ENCODE data around the gene ZBTB8A.
"Not testable (repeated sequence)": the region's sequence is repeated elsewhere in the genome, so short reads cannot be mapped to it uniquely, and the experiment has no call there.

The ZBTB8A gene

DNA sequence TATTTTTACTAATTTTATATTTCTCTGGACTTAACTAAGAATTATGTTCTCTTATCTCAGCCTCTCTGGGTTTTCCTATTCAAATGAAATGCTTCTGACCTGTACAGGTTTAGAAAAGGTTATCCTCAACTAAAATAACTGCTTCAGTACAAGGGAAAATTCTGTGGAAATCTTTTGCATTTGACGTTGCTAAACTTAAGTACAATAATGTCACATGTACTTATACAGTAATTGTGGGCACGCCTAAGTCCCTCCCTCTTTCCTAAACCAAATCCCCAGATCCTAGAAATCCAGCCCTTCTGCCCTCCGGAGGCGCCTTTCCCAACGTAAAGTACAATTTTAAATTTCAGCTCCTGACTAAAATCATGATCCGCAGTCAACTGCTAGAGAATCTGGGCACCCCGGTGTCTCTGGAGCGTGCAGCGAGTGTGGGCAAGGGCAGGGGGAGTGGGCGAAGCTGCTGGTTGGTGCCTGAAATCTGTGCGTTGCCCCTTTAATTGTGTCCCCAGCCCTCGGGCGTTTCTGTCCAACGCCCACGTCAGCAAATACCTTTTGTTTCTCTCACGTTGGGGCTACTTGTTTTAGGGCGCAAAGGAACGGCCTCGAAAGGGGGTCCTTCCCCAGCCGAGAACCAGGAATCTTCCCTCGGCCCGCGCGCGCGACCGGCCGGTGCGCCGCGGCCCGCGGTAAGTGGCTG, at the start of gene ZBTB8A:
ZBTB8A (plus strand) TSS at position 541 of the 697 bp plus-strand sequence. CDS start 53,505 bp downstream, outside the sequence.
- DNase-seq (ENCODE audit: low read depth), result peak; percentile 43

DNA sequence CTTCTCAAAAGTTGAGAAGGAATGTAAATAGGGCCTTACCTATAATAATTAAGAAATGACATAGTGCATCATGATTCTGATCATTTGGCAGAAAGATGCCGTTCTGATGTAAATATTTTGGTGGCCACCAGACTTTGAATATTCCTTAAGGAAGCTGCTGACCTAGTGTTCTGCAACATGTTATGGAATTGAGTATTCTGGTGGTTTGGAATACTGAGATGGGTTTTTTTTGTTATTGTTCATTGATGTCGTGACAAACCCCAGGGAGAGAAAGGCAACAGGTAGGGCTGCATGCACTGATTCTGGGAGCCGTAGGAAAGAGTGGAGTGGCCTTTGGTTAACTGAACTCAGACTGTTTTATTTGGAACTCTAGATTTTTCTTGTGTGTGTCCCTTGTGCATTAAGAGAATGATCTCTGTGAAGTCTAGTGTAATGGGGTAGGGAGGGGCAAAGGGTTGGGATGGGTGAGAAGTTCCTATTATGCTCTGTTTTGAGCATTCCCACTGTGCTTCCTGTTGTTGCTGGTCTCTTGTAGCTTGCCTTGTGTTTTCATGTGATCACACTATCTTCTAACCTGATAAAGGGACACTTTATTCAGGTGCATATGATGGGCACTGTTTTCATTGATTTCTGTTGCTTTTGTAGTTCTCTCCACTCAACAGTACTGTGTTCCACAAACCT, 49.3 kb upstream of the ZBTB8A start:
- no peak for DNase-seq (ENCODE audit: low read depth)

DNA sequence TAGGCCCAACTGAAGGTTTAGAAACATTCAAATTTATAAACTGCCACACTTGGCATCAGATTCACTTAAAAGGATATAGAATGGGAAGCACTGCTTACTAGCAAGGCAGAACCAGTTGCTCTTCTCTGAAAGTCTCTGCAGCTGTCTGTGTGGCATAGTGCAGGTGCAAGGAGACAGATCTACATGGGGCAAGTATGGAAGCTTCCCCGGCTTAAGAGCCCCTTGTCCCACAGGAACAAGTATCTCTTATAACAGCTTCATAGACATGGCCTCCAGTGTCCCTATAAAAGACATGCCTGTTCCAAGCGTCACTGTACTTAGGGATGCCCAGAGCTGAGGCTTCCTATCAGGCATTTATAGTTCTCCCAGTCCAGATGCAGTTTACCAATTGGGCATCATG, 47.8 kb upstream of the ZBTB8A start:
- DNase-seq (ENCODE audit: low read depth), result no peak

DNA sequence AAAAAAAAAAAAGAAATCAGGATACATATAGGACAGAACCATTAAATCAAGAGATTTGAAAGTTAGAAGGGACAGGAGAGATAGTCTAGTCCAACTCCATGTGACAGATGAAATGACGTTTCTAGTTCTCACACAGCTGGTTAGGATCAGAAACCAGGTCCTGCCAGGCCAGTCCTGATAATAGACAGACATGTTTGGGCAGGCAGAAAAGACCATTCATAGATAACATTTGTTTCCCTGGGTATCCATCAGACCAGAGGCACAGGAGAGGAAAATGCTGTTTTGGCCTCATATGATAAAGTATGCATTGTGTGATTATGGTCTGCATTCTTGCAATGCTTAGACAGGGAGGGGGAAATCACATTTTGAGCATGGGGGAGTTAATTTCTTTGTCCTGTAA, 45.0 kb upstream of the ZBTB8A start:
- DNase-seq (ENCODE audit: low read depth), result no peak

DNA sequence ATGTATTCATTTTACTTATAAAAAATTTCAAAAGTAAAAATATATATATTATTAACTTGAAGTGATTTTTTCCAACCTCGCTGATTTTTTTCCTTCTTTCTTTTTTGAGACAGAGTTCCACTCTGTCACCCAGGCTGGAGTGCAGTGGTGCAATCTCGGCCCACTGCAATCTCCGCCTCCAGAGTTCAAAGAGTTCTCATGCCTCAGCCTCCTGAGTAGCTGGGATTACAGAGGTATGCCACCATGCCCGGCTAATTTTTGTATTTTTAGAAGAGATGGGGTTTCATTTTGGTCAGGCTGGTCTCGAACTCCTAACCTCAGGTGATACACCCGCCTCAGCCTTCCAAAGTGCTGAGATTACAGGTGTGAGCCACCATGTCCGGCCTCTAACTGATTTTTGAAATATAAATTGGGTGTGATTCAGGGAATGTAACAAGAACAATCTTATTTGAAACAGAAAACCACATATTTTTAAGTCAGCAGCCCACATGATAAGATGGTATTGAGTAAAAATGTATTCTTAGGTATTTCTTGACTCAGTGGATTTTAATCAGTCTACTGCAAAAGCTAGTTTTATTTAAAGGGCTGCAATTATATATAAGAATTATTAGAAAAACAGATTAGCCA, 44.4 kb upstream of the ZBTB8A start:
- no peak for DNase-seq (ENCODE audit: low read depth)

DNA sequence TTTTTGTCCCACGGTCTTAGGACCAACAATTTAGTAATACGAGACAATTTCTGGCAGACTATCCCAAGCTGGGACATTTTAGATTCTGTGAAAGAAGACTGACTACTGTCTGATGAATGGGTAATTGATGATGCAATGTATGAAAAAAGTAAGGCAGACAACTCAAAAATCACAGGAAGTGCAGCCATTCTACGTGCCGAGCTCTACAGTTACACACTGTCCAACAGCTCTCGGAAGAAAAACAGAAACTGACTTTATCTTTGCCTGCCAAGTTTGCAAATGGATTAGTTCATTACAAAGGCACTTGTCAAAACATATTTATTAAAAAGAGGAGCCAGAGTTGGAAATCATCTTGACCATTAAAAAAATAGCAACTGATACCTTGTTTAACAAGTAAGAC, 43.1 kb upstream of the ZBTB8A start:
- DNase-seq (ENCODE audit: low read depth), result no peak

DNA sequence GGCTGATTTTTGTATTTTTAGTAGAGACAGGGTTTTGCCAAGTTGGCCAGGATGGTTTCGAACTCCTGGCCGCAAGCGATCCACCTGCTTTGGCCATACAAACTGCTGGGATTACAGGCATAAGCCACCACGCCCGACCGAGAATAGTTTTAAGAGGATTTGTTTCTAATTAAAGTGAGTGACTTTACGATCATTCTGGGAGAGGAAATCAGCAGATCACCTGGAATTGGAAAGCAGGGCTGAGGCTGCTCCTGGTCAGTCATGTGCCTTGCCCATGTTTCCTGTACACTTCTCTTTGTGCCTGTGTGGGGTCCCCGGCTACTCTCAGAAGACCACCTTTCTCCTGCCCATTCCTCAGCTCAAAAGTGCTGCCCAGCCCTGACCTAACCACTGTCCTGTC, 40.5 kb upstream of the ZBTB8A start:
- no peak for DNase-seq (ENCODE audit: low read depth)

DNA sequence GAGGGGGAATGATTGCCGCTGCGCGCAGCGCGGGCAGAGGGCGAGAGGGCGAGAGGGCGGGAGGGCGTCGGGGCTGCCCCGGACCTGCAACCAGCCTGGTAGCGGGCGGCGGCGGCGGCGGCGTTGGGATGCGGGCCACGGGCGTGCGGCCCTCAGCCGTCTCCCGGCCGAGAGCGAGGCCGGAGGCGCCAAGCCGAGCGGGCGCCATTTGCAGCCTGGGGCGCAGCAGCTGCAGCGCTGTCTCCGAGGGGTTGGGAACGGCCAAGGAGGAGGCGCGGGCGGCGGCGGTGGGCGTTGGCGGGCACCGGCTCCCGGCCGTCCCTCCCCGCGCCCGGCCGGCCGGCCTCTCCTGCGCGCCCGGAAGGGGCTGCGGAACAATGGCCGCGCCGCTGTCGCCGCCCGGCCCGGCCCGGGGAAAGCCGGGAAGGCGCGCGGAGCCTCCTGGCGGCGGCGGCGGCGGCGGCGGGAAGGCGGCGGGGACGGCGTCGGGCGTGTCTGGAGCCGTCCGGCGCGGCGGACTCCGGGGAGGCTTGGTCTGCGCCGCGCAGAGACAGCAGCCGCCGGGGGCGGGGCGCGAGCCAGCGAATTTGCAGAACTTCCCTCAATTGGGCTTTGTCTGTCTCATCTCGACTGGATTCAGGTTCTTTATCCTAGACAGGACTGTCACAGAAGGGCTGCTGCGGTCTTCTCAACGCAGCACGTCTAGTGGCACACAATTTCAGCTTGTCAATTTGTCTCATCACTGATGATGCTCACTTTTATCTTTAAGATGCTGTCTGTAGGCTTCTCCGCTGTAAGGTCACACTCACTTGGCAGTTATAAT, 38.6 kb upstream of the ZBTB8A start:
- no peak for DNase-seq (ENCODE audit: low read depth)

DNA sequence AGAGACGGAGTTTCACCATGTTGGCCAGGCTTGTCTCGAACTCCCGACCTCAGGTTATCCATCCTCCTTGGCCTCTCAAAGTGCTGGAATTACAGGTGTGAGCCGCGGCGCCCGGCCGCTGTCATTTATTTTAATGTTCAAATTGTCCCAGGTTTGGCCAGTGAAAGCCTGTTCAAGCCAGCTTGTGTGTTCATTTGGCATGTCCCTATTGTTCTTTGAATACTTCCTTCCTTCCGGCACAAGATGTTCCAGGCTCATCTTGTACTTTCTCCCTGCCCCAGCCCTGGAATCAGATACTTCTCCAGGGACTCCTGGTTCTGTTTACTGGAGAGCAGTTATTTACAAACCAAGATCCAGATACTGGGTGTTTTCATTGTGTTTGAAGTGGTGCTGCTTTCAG, 37.4 kb upstream of the ZBTB8A start:
- DNase-seq (ENCODE audit: low read depth), result no peak

DNA sequence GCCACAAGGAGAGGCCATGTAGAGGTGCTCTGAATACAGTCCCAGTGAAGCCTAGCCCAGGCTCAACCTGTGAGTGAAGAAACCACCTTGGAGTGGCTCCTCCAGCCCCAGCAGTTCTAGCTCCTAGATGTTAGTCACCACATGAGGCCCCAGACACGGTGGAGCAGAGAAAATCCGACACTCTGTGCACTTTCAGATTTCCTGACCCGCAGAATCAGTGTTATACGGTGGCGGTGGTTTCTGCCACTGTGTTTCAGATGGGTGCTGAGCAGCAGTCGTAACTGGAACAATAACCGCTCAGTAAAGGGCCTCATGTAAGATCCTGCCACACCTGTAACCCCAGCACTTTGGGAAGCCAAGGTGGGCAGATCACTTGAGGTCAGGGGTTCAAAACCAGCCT, 36.1 kb upstream of the ZBTB8A start:
- DNase-seq (ENCODE audit: low read depth), result no peak

DNA sequence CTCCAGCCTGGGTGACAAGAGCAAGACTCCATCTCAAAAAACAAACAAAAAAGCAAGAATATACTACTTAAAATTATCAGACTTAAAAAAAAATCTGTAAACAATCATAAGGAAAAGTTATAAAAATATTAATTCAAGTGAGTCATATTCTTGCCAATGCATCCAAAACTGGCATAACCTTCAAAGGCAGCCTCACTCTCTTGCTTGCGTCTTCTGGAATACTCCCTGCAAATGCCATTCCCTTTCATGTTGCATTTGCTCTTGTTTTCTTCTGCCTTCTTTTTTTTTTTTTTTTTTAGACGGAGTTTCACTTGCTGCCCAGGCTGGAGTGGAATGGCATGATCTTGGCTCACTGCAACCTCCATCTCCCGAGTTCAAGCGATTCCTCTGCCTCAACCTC, 32.2 kb upstream of the ZBTB8A start:
- DNase-seq (ENCODE audit: low read depth), result no peak

DNA sequence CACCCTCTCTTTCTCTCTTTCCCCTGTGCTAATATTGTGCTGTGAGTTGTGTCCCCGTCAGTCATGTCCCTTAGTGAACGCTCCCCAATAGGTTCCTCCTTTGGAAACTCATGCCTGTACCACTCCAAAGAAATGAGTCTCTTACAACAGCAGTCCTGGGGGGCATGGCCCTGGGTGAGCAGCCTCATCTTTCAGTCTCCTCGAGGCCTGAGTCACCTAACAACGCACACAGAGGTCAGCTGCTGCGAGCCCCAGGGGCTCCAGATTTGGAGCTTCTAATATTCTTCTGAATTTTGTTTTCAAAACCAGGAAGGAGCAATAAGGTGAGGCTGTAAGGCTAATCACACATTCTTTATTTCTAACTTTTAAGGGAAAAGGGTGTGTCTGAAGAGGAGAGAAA, 30.5 kb upstream of the ZBTB8A start:
- no peak for DNase-seq (ENCODE audit: low read depth)

DNA sequence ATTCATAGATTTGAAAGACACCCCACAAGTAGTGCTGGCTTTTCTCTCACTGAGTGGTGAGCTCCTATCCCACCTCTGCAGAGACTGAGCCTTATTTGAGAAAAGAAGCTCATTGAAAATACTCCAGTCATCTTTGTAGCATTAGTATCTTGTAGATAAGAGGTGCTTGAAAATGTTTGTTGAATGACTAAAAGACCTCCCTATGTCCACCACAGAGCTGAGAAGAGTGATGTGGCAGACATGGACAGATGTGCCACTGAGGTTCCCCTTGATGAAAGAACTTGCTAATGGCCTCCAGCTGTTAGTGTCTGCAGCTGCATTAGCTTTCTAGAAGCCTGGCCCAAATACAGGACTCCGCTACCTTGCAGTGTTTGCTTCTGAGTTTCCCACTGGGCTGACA, 29.3 kb upstream of the ZBTB8A start:
- DNase-seq (ENCODE audit: low read depth), result no peak

DNA sequence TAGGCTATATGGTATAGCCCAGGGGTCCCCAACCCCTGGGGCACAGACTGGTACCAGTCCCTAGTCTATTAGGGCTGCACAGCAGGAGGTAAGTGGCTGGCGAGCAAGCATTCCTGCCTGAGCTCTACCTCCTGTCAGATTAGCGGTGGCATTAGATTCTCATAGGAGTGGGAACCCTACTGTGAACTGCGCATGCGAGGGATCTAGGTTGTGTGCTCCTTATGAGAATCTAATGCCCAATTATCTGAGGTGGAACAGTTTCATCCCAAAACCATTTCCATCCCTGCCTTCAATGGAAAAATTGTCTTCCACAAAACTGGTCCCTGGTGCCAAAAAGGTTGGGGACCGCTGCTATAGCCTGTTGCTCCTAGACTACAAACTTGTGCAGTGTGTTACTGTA, 22.8 kb upstream of the ZBTB8A start:
- no peak for DNase-seq (ENCODE audit: low read depth)

DNA sequence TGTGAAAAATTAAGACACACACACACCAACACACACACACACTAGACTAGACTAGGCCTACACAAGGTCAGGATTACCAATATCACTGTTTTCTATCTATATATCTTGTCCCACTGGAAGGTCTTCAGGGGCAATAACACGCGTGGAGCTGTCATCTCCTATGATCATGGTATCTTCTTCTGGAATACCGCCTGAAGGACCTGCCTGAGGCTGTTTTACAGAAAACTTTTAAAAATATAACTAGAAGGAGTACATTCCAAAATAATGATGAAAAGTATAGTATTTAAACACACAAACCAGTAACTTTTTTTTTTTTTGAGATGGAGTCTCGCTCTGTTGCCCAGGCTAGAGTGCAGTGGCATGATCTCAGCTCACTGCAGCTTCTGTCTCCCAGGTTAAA, 20.3 kb upstream of the ZBTB8A start:
- no peak for DNase-seq (ENCODE audit: low read depth)

DNA sequence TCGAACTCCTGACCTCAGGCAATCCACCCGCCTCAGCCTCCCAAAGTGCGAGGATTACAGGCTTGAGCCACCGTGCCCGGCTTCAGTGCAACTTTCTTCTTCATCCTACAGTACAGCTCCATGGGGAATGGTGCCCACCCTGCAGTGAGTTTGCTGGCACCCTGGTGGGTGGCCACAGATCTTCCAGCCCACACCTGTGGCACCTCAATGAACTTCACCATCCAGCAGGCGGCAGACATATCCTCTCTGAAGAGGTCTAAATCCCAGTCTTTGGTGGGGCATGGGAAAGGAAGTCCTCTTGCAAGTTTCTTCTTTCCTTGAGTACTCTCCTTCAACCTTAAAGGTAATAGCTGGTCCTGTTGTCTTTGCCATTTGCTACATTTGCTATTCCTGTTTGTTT, 18.1 kb upstream of the ZBTB8A start:
- no peak for DNase-seq (ENCODE audit: low read depth)

DNA sequence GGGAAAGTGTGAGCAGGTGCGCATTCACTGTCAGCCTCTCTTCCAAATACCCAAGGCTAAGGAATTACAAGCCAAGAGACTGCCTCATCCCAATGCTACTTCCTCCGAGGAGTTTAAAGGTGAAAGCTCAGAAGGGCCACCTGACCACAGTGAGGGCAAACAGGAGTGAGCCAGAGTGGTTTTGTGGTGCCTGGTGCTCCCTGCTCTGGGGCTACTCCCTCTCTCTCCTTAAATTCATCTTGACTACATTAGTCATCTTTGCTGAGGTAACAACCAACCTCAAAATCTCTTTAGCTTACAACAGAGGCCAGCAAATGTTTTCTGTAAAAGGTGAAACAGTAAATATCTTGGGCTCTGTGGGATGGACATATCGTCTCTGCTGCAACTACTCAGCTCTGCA, 14.2 kb upstream of the ZBTB8A start:
- no peak for DNase-seq (ENCODE audit: low read depth)

DNA sequence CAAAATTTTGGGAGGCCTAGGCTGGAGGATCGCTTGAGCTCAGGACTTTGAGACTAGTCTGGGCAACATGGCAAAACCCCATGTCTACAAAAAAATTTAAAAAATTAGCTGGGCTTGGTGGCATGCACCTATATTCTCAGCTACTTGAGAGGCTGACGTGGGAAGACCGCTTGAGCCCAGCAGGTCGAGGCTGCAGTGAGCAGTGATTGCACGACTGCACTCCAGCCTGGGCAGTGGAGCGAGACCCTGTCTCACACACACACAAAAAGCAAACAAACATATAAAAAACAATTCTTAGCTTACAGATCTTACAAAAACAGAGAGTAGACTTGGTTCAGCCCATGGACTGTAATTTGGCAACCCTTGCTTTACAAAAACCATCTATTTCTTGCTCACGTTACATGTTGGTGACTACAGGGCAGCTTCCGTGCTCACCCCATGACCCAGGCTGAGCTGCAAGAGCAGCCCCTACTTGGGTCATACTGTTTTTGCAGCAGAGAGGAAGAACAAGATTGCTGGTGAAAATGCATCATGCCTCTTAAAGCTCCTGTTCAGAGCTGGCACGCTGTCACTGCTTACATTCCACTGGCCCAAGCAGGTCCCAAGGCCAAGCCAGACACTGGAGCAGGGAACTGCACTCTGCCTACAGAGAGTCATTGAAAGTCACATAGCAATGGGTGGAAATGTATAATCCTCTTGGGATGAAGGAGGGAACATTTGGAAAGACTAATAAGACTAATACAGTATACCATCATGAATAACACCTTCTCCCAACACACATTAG, 13.4 kb upstream of the ZBTB8A start:
- no peak for DNase-seq (ENCODE audit: low read depth)

DNA sequence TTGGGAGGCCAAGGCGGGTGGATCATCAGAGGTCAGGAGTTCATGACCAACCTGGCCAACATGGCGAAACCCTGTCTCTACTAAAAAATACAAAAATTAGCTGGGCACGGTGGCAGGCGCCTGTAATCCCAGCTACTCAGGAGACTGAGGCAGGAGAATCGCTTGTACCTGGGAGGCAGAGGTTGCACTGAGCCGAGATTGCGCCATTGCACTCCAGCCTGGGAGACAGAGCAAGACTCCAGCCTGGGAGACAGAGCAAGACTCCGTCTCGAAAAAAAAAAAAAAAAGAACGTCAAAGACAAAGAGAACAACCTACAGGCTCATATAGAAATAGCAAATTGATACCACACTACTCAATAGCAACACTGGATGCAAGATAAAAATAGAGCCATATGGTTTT, 10.7 kb upstream of the ZBTB8A start:
- not testable (repeated sequence) for DNase-seq (ENCODE audit: low read depth)

DNA sequence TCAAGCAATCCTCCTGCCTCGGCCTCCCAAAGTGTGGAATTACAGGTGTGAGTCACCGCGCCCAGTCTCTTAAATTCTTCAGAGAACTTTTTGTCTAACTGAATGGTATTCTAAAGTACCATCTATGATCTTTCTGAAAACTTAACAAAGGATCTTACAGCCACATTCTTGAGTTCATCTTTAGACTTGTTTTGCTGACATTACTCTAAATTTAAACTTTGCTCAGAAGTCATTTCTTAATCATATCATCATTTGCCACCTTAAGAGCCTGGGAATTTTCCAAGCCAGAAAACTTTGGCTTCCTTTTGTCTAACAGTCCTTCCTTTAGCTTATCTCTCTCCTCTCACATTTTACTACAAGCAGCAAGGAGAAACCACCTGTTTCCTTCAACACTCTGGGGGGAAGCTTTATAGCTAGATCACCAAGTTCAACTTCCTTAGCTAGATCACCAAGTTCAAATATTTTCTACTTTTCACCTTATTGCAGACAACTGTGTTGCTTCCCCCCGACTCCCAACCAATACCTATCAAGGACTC, 5.4 kb upstream of the ZBTB8A start:
- DNase-seq (ENCODE audit: low read depth), result no peak

DNA sequence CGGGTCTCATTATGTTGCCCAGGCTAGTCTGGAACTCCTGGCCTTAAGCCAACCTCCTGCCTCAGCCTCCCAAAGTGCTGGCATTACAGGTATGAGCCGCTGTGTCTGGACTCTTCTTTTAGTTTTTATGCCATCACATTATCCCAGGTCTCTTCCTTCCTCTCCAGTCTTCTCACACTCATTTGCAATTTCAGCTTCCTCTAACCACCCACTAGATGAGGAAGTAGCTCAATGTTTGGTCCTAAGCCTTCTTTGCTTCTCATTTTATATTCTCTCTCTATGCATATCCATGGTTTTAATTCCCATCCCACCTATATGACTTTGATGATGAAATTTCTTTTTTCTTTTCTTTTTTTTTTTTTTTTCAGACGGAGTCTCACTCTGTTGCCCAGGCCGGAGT, 3.1 kb upstream of the ZBTB8A start:
- DNase-seq (ENCODE audit: low read depth), result no peak

DNA sequence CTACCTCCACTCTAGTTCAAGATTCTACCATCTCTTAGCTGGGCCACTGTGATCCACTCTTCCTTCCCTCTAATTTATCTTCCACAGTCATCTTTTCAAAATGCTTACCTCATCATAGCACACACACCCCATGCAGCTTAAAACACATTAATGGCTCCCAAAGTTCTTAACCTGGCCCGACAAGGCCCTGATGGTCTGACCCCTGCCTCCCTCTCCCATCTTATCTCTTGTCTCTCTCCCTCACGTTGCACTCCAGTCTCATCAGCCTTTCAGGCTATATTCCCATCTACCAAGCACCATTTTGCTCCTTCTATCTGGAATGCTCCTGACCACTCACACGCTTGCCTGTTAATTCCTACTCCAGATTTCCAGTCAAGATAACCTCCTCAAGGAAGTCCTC, 2.5 kb upstream of the ZBTB8A start:
- DNase-seq (ENCODE audit: low read depth), result no peak

Data from HS-27A (cell line).